GM10248 (cell line): ENCODE results near the gene XPO4.

Source experiments
- CTCF ChIA-PET: fragments of 300-600 bp; sonication (Branson Sonifier 250); formaldehyde crosslinking; extraction: SDS; loops from one replicate; lab custom pipeline; 2021; ENCODE audit warnings: antibody characterized with exemption; lab: Yijun Ruan, JAX
- POLR2A ChIA-PET: fragments of 350-650 bp; sonication (Branson Sonifier 250); formaldehyde crosslinking; extraction: SDS; loops from one replicate; lab custom pipeline; 2020; ENCODE audit warnings: antibody characterized with exemption; lab: Yijun Ruan, JAX
- DNase-seq: peaks from one replicate; pipeline ENCODE4 v3.0.0; 2012; ENCODE audit errors: extremely low spot score
- CTCF ChIP-seq: IDR thresholded peaks from 2 replicates; pipeline ENCODE4 v1.5.1; 2012; ENCODE audit warnings: mild to moderate bottlenecking, low read depth; ENCODE audit errors: extremely low read depth, missing control alignments, control extremely low read depth

XPO4 gene

GRCh38 chr13:20782116-20782708, 120.3 kb downstream of the XPO4 start:
- TF ChIP-seq CTCF: no peak
- POLR2A ChIA-PET: no interaction called here
- CTCF ChIA-PET: interaction anchor here (0.6 to 2.3 kb wide), 5 partner anchors 9 to 290 kb away, joined by 3 to 10 read pairs (median 4); partner anchors contain the start of genes EEF1AKMT1 and IL17D
- DNase-seq: no peak

- no peak for DNase-seq
- TF ChIP-seq CTCF: no peak
- ChIA-PET POLR2A (no interaction called here), CTCF (no interaction called here)
These were observed 122.2 kb downstream of the XPO4 start for GRCh38 chr13:20780317-20780716.

GRCh38 chr13:20779405-20779804, 123.1 kb downstream of the XPO4 start:
- ChIA-PET POLR2A (no interaction called here), CTCF (interaction anchor here (0.9 to 1.5 kb wide), 2 partner anchors 286 to 387 kb away, joined by 3 to 4 read pairs; no protein-coding TSS in a partner anchor)
- DNase-seq: no peak
- TF ChIP-seq CTCF: no peak

DNA sequence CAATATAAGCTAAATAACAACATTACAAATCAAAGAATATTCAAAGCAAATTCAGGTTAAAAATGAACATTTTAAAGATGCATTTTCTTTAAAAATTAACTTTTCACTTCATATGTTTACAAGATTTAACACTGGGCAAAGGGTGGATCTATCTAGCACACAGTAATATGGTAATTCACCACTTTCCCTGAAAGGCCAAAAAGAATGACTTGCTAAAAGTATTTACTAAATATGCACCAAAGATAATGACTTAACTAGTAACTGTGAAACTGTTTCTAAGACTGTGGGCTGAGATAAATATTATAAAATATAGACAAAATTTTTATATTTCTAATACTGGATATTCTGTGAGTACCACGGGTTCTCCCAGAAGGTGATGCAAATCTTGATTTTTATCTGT, 124.2 kb downstream of the XPO4 start:
- DNase-seq: no peak
- TF ChIP-seq CTCF: no peak

GRCh38 chr13:20776751-20777150, 125.8 kb downstream of the XPO4 start:
- DNase-seq: no peak
- POLR2A ChIA-PET: no interaction called here
- CTCF ChIA-PET: no interaction called here

More for the DNA sequence above, 124.2 kb downstream of the XPO4 start:
- CTCF ChIA-PET: interaction anchor here (1.5 kb wide), 1 partner anchor 285 kb away, joined by 4 read pairs; no protein-coding TSS in a partner anchor
- POLR2A ChIA-PET: no interaction called here

GRCh38 chr13:20775961-20776360, 126.6 kb downstream of the XPO4 start:
- no peak for DNase-seq
- POLR2A ChIA-PET: no interaction called here
- TF ChIP-seq CTCF: no peak
- CTCF ChIA-PET: no interaction called here

More at GRCh38 chr13:20776751-20777150, 125.8 kb downstream of the XPO4 start:
- no peak for TF ChIP-seq CTCF
